Body of pancreas (tissue), 4 donors: Measurements from ENCODE around the gene KLHL25.

Experiments used
- CTCF ChIP-seq, 7 experiments: fragments of 450-650 bp in 4 of 7; fragments of 200-600 bp in 3 of 7; sonication (generic) in 3 of 7; IDR thresholded peaks; one replicate each; pipeline ENCODE4 v1.5.1; 2016 to 2019; ENCODE audit warnings: antibody characterized with exemption in 7 of 7
- POLR2A ChIP-seq, 3 donors: fragments of 450-650 bp; IDR thresholded peaks; one replicate each; pipeline ENCODE4 v1.6.1; 2016; ENCODE audit warnings: antibody characterized with exemption in 3 of 3, mild to moderate bottlenecking in 2 of 3

DNA sequence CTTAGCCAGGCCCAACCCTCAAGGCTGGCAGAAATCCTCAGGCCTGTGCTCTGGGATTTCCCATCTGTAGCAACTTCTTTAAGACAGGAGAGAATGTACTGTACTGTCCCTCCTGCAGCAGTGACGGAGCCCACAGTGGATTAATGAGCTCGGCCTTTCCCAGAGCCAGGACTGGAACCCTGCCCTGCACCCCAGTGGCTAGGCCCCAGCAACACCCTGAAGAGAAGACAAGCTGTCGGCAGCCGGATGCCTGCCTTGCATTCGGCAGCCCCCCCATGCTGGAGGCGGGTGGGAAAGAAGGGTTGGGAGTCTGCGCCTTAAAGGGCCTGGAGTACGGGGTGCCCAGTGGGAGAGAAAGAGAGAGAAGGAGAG is 32.0 kb downstream of the KLHL25 start:
- TF ChIP-seq POLR2A (IDR thresholded peaks at IDR 0.05) = no peak
- TF ChIP-seq CTCF (IDR thresholded peaks at IDR 0.05) = no peak
